HepG2 (cell line): ENCODE results near the gene MACROD2.

ENCODE experiments used
- HOXA7 ChIP-seq: sonication (generic); formaldehyde crosslinking; IDR thresholded peaks from 2 replicates; pipeline ENCODE4 v1.8.1; 2022; ENCODE audit warnings: mild to moderate bottlenecking, missing genetic modification reagents, moderate library complexity
- NBN ChIP-seq: fragments of 450-650 bp; conservative IDR thresholded peaks from 2 replicates; pipeline ENCODE4 v1.6.1; 2017
- RAD21 ChIP-seq: fragments of 450-650 bp; formaldehyde crosslinking; IDR thresholded peaks from 2 replicates; pipeline ENCODE4 v1.5.0; 2020; ENCODE audit warnings: mild to moderate bottlenecking
- RFX1 ChIP-seq: fragments of 450-650 bp; IDR thresholded peaks from 2 replicates; pipeline ENCODE4 v1.6.1; 2017
- TF ChIP-seq, protein P1 (sequence below): sonication (generic); formaldehyde crosslinking; IDR thresholded peaks from 2 replicates; pipeline ENCODE4 v1.5.0; 2020; ENCODE audit warnings: mild to moderate bottlenecking, missing genetic modification reagents, moderate library complexity
- TF ChIP-seq, protein P2 (sequence below): sonication (generic); formaldehyde crosslinking; IDR thresholded peaks from 2 replicates; pipeline ENCODE4 v1.5.1; 2020; ENCODE audit warnings: missing genetic modification reagents, mild to moderate bottlenecking, borderline replicate concordance
- TF ChIP-seq, protein P3 (sequence below): sonication (generic); formaldehyde crosslinking; IDR thresholded peaks from 2 replicates; pipeline ENCODE4 v1.4.0; 2020; ENCODE audit warnings: missing genetic modification reagents
- TF ChIP-seq, protein P4 (sequence below): sonication (generic); formaldehyde crosslinking; IDR thresholded peaks from 2 replicates; pipeline ENCODE4 v1.4.0; 2020; ENCODE audit warnings: mild to moderate bottlenecking, low read depth, missing genetic modification reagents

DNA sequence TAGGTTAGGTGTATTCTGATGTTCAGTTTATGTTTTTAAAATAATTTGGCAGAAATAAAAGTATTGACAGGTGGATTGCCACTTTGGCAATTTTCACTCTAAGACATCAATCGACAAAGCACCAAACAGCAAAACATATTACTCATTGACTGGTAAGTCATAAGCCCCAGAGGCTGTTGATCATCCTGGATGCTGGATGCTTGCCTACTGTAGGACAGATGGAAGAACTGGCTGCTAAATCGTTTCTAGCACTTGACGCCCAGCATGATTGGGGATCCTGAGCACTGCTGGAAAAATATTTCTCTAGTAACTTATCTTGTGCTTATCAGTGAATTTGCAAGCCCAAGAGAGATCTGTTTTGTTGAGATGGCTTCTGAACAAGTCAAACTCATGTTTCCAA, 1343.9 kb downstream of the MACROD2 start:
- TF ChIP-seq, protein P1, sequence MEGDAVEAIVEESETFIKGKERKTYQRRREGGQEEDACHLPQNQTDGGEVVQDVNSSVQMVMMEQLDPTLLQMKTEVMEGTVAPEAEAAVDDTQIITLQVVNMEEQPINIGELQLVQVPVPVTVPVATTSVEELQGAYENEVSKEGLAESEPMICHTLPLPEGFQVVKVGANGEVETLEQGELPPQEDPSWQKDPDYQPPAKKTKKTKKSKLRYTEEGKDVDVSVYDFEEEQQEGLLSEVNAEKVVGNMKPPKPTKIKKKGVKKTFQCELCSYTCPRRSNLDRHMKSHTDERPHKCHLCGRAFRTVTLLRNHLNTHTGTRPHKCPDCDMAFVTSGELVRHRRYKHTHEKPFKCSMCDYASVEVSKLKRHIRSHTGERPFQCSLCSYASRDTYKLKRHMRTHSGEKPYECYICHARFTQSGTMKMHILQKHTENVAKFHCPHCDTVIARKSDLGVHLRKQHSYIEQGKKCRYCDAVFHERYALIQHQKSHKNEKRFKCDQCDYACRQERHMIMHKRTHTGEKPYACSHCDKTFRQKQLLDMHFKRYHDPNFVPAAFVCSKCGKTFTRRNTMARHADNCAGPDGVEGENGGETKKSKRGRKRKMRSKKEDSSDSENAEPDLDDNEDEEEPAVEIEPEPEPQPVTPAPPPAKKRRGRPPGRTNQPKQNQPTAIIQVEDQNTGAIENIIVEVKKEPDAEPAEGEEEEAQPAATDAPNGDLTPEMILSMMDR (CRISPR knock-in tag): no peak
- TF ChIP-seq HOXA7 (CRISPR knock-in tag) (no peak), RFX1 (no peak), NBN (no peak), RAD21 (CRISPR knock-in tag) (no peak)
- TF ChIP-seq, protein P2, sequence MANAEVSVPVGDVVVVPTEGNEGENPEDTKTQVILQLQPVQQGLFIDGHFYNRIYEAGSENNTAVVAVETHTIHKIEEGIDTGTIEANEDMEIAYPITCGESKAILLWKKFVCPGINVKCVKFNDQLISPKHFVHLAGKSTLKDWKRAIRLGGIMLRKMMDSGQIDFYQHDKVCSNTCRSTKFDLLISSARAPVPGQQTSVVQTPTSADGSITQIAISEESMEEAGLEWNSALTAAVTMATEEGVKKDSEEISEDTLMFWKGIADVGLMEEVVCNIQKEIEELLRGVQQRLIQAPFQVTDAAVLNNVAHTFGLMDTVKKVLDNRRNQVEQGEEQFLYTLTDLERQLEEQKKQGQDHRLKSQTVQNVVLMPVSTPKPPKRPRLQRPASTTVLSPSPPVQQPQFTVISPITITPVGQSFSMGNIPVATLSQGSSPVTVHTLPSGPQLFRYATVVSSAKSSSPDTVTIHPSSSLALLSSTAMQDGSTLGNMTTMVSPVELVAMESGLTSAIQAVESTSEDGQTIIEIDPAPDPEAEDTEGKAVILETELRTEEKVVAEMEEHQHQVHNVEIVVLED (CRISPR knock-in tag): no peak
- TF ChIP-seq, protein P3, sequence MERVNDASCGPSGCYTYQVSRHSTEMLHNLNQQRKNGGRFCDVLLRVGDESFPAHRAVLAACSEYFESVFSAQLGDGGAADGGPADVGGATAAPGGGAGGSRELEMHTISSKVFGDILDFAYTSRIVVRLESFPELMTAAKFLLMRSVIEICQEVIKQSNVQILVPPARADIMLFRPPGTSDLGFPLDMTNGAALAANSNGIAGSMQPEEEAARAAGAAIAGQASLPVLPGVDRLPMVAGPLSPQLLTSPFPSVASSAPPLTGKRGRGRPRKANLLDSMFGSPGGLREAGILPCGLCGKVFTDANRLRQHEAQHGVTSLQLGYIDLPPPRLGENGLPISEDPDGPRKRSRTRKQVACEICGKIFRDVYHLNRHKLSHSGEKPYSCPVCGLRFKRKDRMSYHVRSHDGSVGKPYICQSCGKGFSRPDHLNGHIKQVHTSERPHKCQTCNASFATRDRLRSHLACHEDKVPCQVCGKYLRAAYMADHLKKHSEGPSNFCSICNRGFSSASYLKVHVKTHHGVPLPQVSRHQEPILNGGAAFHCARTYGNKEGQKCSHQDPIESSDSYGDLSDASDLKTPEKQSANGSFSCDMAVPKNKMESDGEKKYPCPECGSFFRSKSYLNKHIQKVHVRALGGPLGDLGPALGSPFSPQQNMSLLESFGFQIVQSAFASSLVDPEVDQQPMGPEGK: no peak
- TF ChIP-seq, protein P4, sequence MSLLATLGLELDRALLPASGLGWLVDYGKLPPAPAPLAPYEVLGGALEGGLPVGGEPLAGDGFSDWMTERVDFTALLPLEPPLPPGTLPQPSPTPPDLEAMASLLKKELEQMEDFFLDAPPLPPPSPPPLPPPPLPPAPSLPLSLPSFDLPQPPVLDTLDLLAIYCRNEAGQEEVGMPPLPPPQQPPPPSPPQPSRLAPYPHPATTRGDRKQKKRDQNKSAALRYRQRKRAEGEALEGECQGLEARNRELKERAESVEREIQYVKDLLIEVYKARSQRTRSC (CRISPR knock-in tag): no peak
